ENCODE results near the gene PDSS2.

DNA sequence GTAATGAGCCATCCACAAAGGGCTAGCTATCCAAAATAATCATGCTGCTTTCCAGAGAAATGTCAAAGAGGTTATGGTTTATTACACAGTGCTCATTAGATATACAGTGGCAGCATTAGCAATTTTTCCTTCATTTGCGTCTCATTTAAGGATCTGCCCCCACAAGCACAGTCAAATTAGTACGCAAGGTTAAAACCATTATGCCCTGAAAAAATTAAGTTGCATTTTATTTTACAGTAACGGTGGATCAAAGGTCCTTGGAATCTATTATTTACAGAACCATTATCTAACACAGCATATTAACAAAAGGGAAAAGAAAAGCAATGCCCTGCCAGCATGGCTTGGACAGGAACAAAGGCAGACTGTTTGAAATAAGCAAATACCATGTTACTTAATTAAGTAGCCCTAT lies 144.8 kb downstream of the PDSS2 start:
- TF ChIP-seq CTCF (IDR thresholded peaks at IDR 0.05) (no peak), POLR2A (IDR thresholded peaks at IDR 0.05) (no peak), POLR2AphosphoS5 (IDR thresholded peaks at IDR 0.05; ENCODE audit: insufficient read depth in 1 of 2, low read depth in 1 of 2) (no peak)
